ENCODE results near the gene RNU1-4.
"Not testable (repeated sequence)": the region's sequence is repeated elsewhere in the genome, so short reads cannot be mapped to it uniquely, and the experiment has no call there.

DNA sequence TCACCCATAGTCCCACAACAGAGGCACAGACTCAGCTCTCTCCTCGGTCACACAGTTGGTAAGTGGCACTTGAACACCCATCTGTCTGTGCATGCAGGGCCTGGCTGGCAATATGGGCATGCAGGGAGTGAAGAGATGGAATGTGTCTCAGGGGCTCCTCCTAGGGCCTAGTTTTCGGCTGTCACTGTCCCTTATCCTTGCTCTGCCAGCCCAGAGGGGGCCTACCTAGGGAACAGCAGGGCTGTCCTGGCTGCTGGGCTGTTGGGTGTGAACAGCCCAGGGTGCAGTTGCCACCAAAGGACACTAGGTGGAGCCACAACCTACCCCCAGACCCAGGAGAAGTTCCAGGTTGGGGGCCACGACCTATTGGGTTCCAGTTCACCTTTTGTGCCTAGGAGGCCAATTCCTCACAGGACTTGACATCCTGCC lies 30.6 kb upstream of the RNU1-4 start:
- not testable (repeated sequence) for TF ChIP-seq POLR2A (IDR thresholded peaks at IDR 0.05; ENCODE audit: low read depth, low read length); POLR2AphosphoS5 (IDR thresholded peaks at IDR 0.05; ENCODE audit: low read depth, low read length); TAF1 (IDR thresholded peaks at IDR 0.05; ENCODE audit: borderline replicate concordance, low read depth, low read length)
